ENCODE results near the gene ABHD12.

Gene ABHD12

DNA sequence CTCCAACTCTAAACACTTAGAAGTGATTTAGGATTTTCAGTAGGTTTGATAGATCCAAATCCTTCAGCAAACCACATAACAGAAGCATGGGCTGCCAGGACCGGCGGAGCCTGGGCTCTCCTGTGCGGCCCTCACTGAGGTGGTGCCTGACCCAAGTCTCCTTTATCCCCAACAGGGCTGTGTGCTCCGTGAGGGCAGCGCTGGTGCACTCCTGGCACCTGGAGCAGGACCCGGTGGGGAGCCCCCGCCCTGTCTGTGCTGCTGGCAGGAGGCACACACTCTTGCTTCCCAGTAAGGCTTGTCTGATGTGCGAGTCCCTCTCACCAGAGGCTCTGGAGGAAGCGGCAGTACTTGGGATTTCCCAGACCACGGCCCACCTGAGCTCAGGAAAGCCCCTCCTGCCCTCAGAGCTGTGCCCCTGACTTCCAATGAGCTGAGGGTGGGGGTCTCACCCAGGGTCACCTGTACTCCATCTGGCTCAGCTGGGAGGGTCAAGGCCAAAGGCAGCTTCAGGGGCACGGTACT, 86.5 kb downstream of the ABHD12 start:
- no peak for DNase-seq

DNA sequence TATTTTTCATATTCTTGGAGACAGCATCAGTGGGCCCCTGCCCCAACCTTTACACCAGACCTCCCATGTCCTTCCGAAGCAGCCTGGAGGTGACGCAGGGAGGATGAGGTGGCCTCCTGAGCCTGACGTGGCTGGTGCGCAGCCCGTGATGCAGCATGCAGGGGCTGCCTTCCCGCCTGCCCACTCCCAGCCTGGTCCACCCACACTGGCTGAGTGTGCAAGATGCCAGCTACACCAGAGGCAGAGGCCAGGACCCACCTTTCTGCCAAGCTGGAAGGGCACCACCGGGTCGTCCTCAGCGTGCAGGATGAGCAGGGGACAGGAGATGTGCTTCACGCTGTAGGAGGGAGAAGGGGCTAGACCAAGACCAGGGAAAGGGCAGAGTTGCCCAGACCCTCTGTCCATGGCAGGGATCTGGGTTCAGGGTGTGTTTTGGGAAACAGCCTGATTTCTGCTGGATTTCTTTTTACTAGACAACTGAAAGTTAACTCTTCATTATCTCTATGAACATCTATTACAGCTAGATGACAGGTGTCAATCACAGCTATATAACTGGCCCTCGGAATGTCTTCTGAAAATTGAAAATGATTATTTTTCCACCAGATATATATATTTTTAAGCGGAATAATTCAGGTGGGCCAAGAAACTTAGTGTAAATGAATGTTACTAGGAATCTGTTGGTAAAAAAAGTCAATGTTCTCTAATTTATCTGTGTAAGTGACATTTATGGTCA, 87.2 kb downstream of the ABHD12 start:
- no peak for DNase-seq

DNA sequence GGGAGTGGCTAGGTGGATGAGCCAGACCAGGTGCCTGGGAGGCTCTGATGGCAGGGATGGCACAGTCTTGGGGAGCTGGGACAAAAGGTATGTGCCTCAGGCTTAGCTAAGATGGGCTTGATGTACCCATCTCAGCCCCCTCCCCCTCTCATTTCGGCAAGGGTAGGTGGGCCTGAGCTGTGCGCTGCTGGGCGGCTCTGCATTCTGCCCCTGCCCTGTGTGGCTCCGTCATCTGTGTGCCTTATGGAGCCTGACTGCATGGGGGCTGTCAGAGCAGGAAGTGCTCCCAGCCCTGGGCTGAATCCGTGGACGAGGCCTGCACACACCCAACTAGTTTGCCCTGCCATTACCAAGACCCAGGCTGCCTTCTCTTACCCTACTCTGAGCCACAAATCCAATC, 88.0 kb downstream of the ABHD12 start:
- no peak for DNase-seq

DNA sequence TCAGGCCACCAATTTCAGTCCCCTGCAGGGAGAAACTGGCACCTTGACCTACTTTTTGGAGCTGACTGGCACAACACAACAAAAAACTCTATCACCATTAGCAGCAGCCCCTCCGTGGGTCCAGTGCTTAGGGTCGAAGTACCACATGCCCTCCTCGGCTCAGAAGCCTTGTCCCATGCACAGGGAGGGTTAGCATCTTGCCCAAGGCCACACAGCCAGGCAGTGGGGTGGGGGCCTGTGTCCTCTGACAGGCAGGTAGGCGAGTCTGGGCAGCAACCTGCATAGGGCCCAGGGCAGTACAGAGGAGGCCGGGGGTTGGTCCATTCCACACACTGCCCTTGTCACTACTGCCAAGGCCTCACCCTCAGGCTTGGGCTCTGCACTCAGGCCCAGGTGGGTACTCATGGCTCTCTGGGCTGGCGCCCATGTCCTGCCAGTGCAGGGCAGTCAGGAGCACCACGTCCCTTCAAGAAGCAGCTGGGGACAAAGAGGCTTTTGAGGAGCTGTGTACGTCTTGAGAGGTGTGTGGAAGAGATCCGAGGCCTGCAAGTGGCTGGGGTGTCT, 89.2 kb downstream of the ABHD12 start:
- no peak for DNase-seq

DNA sequence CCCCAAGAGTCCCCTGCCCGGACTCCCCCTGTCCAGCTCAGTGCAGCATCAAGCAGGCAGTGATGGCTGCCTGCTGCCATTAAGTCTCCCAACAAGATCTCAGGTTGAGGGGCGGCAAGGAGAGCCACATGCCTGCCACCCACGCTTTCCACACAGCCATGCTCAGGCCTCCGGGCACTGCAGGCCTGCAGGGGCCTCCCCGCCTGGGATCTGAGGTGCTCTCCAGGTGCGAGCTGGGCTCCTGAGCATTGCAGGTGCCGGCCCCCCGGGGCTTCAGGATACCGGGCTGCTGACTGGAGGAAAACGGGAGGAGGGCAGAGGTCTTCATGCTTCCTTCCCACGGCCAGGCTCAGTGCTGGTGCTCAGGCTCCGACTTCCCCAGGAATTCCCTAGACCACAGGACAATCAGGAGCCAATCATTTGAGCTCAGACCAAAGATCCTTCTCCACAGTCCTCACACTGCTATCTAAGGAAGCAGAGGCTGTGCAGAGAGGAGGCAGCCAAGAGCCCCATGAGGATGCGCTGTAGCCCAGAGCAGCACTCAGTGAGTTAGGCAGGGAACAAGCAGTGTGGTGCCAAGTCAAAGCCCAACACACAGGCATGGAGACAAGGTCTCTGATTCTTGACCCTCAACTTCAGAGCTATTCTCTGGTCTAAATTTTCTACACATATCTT, 90.0 kb downstream of the ABHD12 start:
- DNase-seq, result no peak

DNA sequence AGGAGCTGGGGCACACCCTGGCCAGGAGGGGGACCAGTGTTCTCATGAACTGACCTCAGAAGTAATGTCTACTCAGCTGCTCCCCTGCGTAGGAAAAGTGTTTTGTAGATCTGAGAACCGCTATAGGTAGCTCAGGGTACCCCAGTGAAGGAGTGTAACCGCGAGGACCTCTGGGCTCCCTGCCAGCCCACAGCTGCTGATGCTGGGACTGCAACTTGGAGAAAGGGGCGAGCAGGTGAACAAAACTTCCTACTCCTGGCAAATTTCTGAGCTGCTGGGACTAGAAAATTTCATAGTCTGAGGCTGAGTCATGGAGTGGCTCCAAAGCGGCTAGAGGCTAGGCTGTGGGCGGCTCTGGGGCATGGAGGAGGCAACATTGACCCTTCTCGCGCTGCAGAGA, 90.8 kb downstream of the ABHD12 start:
- DNase-seq, result no peak

DNA sequence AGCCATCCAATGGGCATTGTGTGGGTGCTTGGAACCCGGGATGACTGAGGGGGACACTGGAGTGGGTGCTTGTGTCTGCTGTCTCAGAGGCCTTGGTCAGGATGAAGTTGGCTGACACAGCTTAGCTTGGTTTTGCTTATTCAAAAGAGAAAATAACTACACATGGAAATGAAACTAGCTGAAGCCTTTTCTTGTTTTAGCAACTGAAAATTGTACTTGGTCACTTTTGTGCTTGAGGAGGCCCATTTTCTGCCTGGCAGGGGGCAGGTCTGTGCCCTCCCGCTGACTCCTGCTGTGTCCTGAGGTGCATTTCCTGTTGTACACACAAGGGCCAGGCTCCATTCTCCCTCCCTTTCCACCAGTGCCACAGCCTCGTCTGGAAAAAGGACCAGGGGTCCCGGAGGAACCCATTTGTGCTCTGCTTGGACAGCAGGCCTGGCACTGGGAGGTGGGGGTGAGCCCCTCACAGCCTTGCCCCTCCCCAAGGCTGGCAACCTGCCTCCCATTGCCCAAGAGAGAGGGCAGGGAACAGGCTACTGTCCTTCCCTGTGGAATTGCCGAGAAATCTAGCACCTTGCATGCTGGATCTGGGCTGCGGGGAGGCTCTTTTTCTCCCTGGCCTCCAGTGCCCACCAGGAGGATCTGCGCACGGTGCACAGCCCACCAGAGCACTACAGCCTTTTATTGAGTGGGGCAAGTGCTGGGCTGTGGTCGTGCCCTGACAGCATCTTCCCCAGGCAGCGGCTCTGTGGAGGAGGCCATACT, 93.3 kb downstream of the ABHD12 start:
- DNase-seq, result no peak

DNA sequence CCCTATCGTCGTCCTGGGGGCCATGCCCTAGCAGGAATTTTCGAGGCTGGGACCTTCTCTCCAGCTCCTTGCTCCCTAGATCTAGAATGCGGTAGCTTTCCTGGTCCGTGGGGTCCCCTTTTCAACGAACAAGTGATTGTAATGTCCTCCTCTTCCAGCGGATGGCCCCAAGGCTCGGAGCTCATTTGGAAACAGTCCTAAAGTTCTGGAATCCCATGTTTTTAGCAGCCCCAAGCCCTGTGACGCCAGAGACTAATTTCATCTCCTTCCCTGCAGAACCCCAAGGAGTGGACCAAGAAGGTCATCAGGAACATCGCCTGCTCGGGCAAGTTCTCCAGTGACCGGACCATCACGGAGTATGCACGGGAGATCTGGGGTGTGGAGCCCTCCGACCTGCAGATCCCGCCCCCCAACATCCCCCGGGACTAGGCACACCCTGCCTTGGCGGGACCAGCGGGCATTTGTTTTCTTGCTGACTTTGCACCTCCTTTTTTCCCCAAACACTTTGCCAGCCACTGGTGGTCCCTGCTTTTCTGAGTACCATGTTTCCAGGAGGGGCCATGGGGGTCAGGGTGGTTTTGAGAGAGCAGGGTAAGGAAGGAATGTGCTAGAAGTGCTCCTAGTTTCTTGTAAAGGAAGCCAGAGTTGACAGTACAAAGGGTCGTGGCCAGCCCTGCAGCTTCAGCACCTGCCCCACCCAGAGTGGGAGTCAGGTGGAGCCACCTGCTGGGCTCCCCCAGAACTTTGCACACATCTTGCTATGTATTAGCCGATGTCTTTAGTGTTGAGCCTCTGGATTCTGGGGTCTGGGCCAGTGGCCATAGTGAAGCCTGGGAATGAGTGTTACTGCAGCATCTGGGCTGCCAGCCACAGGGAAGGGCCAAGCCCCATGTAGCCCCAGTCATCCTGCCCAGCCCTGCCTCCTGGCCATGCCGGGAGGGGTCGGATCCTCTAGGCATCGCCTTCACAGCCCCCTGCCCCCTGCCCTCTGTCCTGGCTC, 94.2 kb downstream of the ABHD12 start:
- DNase-seq, result no peak

DNA sequence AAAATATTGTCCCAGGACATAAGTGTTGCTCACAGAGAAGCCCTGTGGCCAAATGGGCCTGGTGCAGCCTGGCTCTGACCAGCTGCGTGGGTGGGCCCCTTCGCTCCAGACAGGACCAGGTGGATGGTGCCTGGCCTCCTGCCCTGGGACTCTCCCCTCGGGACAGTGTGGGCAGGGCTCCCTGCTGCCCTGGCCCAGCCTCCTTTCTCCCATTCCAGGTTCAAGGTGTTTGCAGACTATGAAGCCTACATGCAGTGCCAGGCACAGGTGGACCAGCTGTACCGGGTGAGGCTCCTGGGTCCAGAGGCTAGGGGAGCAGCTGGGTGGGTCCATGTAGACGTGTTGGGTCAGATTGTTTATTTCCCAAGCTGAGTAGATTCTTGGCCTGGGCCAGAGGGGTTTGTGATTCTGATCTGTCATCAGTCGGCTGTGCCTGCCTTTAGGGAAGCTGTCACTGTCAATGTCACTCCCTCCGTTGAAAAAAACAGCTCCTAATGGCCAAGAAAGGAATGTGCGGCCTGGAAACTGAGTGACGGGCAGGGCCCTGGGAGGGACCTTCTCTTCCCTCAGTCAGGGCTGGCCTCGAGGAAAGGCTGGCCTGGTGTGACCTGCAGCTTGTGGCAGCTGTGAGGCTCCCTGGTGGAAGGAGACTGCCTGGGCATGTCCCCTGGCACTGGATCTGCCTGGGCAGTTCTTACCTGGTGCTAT, 95.1 kb downstream of the ABHD12 start:
- DNase-seq, result no peak

DNA sequence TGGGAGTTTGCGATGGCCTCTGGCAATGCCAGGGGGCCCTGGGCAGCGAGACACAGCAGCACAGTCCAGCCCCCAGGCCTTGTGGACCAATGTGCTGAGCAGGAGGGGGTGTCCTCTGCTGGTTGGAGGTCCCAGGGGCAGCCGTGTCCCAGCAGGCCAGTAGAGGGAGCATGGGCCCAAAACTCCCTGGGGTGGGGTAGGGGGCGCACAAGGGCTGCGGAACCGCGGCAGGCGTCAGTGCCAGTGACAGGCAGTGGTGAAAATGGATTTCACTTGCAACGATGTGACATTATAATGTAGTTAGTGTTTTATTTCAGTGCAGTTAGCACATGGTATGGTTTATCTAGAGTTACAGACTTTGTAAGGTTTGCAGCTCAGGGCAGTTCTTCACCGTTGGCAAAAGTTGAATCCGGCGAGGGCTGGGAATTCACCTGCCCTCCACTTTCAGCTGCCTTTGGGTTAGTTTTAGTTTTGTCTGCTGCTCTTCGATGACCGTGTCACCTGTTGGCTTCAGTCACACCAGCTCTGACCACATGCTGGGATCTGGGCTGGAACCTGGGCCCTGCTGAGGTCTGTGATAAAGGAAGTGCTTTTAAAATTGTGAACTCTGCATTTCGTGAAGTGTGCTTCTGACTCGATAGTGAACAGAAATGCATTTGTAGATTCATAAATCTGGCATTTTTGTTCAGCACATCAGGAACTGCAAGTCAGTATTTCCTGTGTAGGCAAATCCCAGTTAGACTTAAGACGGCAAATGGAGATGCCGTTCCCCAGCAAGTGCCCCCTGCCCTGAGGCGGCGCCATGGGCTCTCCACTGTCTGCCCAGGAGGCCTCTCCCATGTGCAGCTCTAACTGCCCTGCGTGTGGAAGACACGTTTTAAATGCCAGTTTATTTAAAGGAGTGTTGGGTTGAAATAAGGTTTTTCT, 95.9 kb downstream of the ABHD12 start:
- DNase-seq, result peak; percentile 83

DNA sequence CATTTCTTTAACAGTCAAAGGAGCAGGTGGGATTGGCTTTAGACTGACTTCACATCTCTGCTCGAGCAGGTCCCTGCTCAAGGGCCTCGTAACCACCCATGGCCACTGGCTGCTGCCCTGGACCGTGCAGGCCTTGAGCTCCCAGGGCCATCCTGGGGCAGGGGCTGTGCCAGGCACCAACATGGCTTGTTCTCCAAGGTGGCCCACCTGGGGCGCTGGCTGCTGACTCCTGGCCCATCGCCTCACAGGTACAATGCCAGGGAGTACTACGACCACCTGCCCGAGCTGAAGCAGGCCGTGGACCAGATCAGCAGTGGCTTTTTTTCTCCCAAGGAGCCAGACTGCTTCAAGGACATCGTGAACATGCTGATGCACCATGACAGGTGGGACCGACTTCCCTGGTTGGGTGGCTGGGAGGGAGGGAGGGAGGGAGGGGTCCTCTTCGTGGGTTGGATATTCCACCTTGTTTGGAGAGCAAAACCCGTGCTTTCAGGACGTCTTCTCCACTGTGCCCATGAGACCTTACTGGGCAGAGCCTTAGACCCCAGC, 96.7 kb downstream of the ABHD12 start:
- DNase-seq, result no peak

DNA sequence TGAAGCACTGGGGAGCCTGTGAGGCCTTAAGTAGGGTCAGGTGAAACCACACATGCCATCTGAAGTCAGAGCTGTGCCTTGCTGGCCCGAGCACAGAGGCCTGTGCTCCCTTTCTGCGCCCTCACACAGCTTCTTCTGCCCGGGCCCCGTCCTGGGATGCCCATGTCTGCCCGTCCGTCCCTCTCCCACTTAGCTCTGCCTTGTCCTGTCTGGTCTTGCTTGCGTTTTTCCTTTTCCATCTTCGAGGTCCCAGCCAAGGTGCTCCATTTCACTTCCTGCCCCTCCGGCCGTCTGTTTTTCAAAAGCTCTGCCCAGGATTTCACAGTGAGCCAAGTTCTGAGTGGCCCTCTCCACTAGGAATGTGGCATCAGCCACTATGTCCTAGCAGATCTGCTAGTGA, 97.1 kb downstream of the ABHD12 start:
- DNase-seq, result no peak

DNA sequence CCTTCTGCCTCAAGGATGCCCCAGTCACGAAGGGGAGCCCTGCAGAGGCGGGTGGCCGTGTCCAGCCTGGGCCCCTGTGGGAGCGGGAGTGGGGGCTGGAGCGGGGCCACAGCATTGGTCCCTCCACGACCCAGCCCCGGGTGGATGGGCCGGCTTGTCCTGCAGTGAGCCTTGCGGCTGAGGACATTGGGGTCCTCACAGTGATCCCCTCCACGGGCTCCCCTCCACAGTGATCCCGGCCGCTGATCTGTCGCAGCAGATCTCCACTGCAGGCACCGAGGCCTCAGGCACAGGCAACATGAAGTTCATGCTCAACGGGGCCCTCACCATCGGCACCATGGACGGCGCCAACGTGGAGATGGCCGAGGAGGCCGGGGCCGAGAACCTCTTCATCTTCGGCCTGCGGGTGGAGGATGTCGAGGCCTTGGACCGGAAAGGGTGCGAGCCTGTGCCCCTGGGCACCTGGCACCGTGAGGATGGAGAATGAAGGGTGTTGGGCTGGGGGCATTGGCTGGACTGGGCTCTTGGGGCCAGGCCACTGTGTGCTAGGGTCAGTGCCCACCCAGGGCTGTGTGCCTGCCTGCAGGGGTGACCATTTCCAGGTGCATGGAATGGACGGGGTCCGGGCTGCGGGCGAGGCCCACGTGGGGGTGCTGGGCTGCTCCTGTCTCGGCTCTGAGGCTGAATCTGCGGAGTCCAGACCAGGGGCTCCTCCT, 98.3 kb downstream of the ABHD12 start:
- DNase-seq, result no peak

DNA sequence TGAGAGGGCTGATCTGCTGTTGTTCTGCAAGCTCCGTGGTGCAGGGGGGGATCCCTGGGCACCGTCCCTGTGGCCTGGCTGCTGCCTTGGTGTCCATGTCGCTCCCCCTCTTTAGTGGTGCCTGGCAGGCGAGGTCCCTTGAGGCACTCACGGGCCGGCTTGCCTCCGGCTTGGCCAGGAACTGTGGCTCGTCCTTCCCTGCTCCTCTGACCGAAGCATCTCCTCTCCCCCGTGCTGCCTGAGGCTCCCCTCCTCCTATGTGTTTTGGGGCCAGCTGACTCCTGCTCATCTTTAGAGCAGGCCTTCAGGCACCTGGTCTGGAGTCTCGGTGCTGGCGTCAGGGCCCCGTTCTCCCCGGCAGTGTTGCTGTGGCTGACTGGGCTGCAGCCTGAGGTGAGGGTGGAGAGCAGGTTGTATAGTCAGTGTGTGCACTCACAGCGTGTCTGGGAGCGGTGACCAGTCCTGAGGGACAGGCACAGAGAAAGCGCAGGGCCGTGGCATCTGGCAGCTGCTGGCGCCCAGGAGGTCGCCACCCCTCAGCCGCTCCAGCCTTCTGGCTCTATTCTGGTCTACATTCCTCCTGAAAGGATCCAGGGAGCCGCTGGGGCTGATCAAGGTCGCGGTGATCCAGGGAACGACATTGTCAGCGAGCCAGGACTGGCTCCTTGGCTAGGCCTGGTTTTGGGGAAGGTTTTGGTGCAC, 99.1 kb downstream of the ABHD12 start:
- DNase-seq, result no peak

DNA sequence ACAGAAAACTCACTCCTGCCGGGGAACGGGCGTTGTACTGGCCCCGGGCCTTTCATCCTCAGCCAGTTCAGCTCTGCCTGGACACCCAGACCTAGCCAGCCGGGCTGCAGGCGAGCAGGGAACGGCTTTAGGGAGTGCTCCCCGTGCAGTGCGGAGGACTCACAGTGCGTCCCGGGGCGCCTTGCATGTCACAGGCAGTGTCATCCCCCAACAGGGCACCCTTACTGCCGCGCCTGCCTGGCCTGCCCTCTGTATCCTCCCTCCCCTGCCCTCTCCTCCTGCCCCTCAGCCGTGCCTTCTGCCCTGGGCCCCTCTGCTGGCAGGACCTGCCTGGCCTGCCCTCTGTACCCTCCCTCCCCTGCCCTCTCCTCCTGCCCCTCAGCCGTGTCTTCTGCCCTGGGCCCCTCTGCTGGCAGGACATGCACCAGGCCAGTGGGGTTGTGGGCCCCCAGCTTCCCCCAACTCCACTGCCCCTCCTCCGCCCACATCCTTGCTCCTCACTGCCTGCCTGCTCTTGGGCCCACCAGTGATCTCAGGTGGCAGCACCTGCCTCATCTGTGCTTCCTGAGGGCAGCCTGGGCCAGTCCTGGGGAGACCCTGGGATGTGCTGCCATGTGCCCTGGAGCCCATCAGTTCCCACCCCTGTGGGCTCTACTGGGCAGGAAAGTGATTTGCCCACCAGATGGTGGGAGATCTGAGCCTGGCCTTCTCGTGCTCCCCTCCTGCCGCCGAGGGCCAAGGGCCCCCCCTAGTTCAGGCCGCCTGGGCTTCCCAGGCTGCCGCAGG, 99.8 kb downstream of the ABHD12 start:
- DNase-seq, result no peak

DNA sequence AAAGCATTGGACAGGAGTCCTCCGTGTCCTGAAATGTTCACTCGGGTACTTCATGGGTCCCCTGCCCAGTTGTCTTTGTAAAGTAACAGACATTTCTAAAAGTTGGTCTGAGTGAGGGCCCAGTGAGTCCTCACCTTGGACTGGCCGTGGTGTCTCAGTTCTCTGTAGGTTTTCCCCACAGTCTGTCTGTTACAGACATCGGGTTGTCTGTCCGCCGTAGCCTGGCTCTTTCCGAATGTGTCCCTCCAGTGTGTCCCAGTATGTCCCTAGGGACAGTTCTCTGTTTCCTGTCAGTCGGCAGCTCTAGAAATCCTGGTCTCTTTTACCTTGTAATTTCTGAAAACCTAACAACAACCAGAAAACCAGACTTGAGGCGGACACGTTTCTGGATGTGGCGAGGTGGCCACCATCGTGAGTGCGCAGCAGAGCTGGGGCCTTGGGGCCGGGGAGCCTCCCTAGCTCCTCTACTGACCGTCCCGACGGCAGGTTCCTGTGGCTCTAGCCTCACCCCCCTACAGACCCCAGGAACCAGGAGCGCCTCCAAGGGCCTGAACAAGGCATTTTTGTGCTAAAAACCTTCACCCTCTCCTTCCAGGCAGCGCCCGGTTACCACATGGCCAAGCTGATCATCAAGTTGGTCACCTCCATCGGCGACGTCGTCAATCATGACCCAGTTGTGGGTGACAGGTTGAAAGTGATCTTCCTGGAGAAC, 100.6 kb downstream of the ABHD12 start:
- DNase-seq, result no peak
